GM23338 (cell line): Measurements from ENCODE around the gene TSC22D2. TPM values are rescaled to one million over a fixed set of nuclear protein-coding genes. Genes with fewer than 3 reads are reported as not detected.

Experiments used
- ATAC-seq: fragments of 200-7000 bp; cut with Tn5 transposase; 3 replicates; pipeline ENCODE4 v1.9.1; 2020
- DNase-seq: peaks from one replicate; pipeline ENCODE4 v3.0.0-alpha.2; 2015; ENCODE audit warnings: low spot score
- H2AFZ ChIP-seq: fragments of 200-600 bp; sonication (generic); 2 replicates; pipeline ENCODE4 v1.8.0; 2016; ENCODE audit warnings: antibody characterized with exemption, mild to moderate bottlenecking, moderate library complexity
- H3F3A ChIP-seq: fragments of 200-600 bp; sonication (generic); replicated peaks from 2 replicates; pipeline ENCODE4 v1.8.0; 2017; ENCODE audit warnings: antibody characterized with exemption, mixed run types, low read depth
- H3K27ac ChIP-seq: fragments of 200-600 bp; sonication (generic); 2 replicates; pipeline ENCODE4 v1.6.1; 2016; ENCODE audit warnings: low read depth
- H3K27me3 ChIP-seq: fragments of 200-600 bp; sonication (generic); 2 replicates; pipeline ENCODE4 v1.8.0; 2016; ENCODE audit warnings: mild to moderate bottlenecking, mixed run types, moderate library complexity; ENCODE audit not compliant: insufficient read depth
- H3K36me3 ChIP-seq: fragments of 200-600 bp; sonication (generic); 2 replicates; pipeline ENCODE4 v1.8.0; 2016; ENCODE audit warnings: mild to moderate bottlenecking; ENCODE audit not compliant: insufficient read depth
- H3K4me1 ChIP-seq: fragments of 200-600 bp; sonication (generic); 2 replicates; pipeline ENCODE4 v1.8.0; 2016; ENCODE audit warnings: mild to moderate bottlenecking, moderate library complexity; ENCODE audit not compliant: insufficient read depth
- H3K4me2 ChIP-seq: fragments of 200-600 bp; sonication (generic); 2 replicates; pipeline ENCODE4 v1.7.1; 2017; ENCODE audit warnings: mixed run types
- H3K4me3 ChIP-seq: fragments of 200-600 bp; sonication (generic); 2 replicates; pipeline ENCODE4 v1.6.1; 2016; ENCODE audit warnings: mixed run types
- H3K79me2 ChIP-seq: fragments of 200-600 bp; sonication (generic); replicated peaks from 2 replicates; pipeline ENCODE4 v1.8.0; 2017; ENCODE audit warnings: mild to moderate bottlenecking; ENCODE audit not compliant: insufficient read depth
- H3K9me2 ChIP-seq: fragments of 200-600 bp; sonication (generic); 2 replicates; pipeline ENCODE4 v1.8.0; 2017; ENCODE audit not compliant: insufficient read depth
- H4K20me1 ChIP-seq: fragments of 200-600 bp; sonication (generic); replicated peaks from 2 replicates; pipeline ENCODE4 v1.8.0; 2017; ENCODE audit warnings: mild to moderate bottlenecking; ENCODE audit not compliant: insufficient read depth
- H3K27ac Mint-ChIP-seq: 2 replicates; pipeline ENCODE4 v1.8.0; 2020; ENCODE audit warnings: inconsistent platforms, mild to moderate bottlenecking, moderate library complexity, mixed read lengths
- H3K27me3 Mint-ChIP-seq: 3 replicates; pipeline ENCODE4 v1.8.0; 2022; ENCODE audit warnings: low read depth, mild to moderate bottlenecking, moderate library complexity, mixed read lengths, inconsistent platforms; ENCODE audit not compliant: insufficient read depth, poor library complexity
- H3K36me3 Mint-ChIP-seq: 3 replicates; pipeline ENCODE4 v1.8.0; 2021; ENCODE audit warnings: low read depth, mild to moderate bottlenecking, inconsistent platforms, moderate library complexity, mixed read lengths
- H3K4me1 Mint-ChIP-seq: 3 replicates; pipeline ENCODE4 v1.8.0; 2020; ENCODE audit warnings: mild to moderate bottlenecking, inconsistent platforms, mixed read lengths
- H3K4me3 Mint-ChIP-seq: 3 replicates; pipeline ENCODE4 v1.8.0; 2021; ENCODE audit warnings: moderate library complexity, mild to moderate bottlenecking, inconsistent platforms, mixed read lengths
- H3K9me3 Mint-ChIP-seq: 3 replicates; pipeline ENCODE4 v1.8.0; 2020; ENCODE audit warnings: moderate library complexity, mild to moderate bottlenecking, inconsistent platforms, mixed read lengths
- CREB1 ChIP-seq: fragments of 250-450 bp; sonication (Bioruptor Pico); IDR thresholded peaks from 2 replicates; pipeline ENCODE4 v1.5.0; 2020; ENCODE audit warnings: low read depth, mild to moderate bottlenecking, moderate library complexity
- EZH2 ChIP-seq: fragments of 200-600 bp; sonication (generic); IDR thresholded peaks from one replicate; pipeline ENCODE4 v1.8.0; 2017; ENCODE audit warnings: antibody characterized with exemption, mild to moderate bottlenecking, low read depth; ENCODE audit not compliant: unreplicated experiment
- EZH2phosphoT487 ChIP-seq: fragments of 200-600 bp; sonication (generic); IDR thresholded peaks from one replicate; pipeline ENCODE4 v1.8.1; 2018; ENCODE audit warnings: antibody characterized with exemption; ENCODE audit not compliant: unreplicated experiment
- JUNB ChIP-seq: IDR thresholded peaks from one replicate; pipeline ENCODE4 v1.6.1; 2016; ENCODE audit warnings: antibody characterized with exemption; ENCODE audit not compliant: unreplicated experiment
- NANOG ChIP-seq: IDR thresholded peaks from 2 replicates; pipeline ENCODE4 v1.6.1; 2016; ENCODE audit warnings: antibody characterized with exemption, borderline replicate concordance
- POLR2AphosphoS5 ChIP-seq: IDR thresholded peaks from 2 replicates; pipeline ENCODE4 v1.6.1; 2016; ENCODE audit warnings: antibody characterized with exemption, low read depth
- STAT1 ChIP-seq: IDR thresholded peaks from one replicate; pipeline ENCODE4 v1.6.1; 2016; ENCODE audit warnings: antibody characterized with exemption; ENCODE audit not compliant: unreplicated experiment
- ZNF114 ChIP-seq: fragments of 250-450 bp; sonication (Bioruptor Pico); IDR thresholded peaks from 2 replicates; pipeline ENCODE4 v1.5.0; 2020; ENCODE audit warnings: mild to moderate bottlenecking, moderate library complexity
- ZNF331 ChIP-seq: fragments of 250-450 bp; sonication (Bioruptor Pico); IDR thresholded peaks from 2 replicates; pipeline ENCODE4 v1.5.0; 2020; ENCODE audit warnings: low read depth, mild to moderate bottlenecking, moderate library complexity
- polyA plus RNA-seq: library from polyadenylated mRNA; unstranded; fragments of >200 nt; fragmentation: Nextera tagmentation; extraction: Ambion mirVana; gene quantifications from 2 replicates; pipeline ENCODE4 v1.2.1, GENCODE V29; 2016
- total RNA-seq: library from RNA; depleted of rRNA; stranded (reverse); fragments of >200 nt; shearing (Covaris generic); gene quantifications from 2 replicates; pipeline ENCODE4 v1.2.3, GENCODE V29; 2014
- TF ChIP-seq, protein P1 (sequence below): IDR thresholded peaks from one replicate; pipeline ENCODE4 v1.6.1; 2018; ENCODE audit warnings: antibody characterized with exemption; ENCODE audit not compliant: unreplicated experiment
- TF ChIP-seq, protein P2 (sequence below), 2 experiments: fragments of 200-600 bp in 1 of 2; sonication (generic) in 1 of 2; conservative IDR thresholded peaks; 2 replicates each; pipeline versions ENCODE4 v1.5.1 to v1.6.1; 2016 to 2017; ENCODE audit warnings: antibody characterized with exemption in 2 of 2, low read depth in 2 of 2, mild to moderate bottlenecking in 2 of 2, moderate library complexity in 1 of 2
- TF ChIP-seq, protein P3 (sequence below): IDR thresholded peaks from 2 replicates; pipeline ENCODE4 v1.6.1; 2016; ENCODE audit warnings: antibody characterized with exemption
- TF ChIP-seq, protein P4 (sequence below): fragments of 250-450 bp; sonication (Bioruptor Pico); IDR thresholded peaks from 2 replicates; pipeline ENCODE4 v1.5.0; 2020; ENCODE audit warnings: mild to moderate bottlenecking, moderate library complexity

Gene TSC22D2
- total and polyA plus RNA-seq, 2 experiments from 2014 or later = 18.6 to 34.2 TPM

DNA sequence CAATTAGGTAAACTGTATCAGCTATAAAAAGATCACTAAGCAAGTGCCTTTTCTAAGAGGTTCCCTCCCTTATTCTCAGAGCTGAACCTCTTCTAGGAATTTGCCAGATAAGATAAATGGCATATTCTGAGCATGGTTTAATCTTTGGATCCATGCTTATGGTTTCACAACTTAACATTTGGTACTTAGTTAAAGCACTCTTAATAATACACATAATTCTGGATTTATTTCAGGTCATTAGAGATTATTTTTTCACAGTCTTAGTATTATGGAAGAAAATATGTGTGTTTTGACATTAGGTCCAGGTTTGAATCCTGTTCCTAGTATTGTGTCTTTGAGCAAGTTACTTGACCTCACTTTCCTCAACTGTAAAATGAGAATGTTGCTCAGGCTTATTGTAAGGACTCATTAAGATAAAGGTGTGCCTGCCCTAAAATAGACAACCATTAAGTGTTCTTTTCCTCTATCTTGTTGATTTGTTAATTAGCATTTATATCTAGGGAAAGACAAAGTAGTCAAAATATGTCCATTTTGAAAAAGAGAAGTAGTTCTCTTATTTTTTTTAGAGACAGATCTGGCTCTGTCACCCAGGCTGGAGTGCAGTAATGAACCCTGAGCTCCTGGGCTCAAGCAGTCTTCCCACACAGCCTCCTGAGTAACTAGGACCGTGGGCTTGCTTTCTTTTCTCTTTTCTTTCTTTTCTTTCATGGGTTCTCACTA lies 43.4 kb downstream of the TSC22D2 start:
- Histone ChIP-seq H3K4me1 (peaks cover 22% of the 10 kb centered on the region; the same call in 1 of the 2 replicates), H4K20me1 (peaks cover 5% of the 10 kb centered on the region), H2AFZ (no peak overlapping the region), H3K79me2 (peaks cover 38% of the 10 kb centered on the region), H3K27me3 (no peaks in the 10 kb centered on the region), H3K4me3 (no peak overlapping the region), H3K4me2 (no peak overlapping the region), H3F3A (no peaks in the 10 kb centered on the region), H3K9me2 (no peaks in the 10 kb centered on the region), H3K36me3 (no peaks in the 10 kb centered on the region), H3K27ac (0 out of 2 replicates have a peak overlapping the region, but pooled peaks have one; percentile 32)
- no peak for TF ChIP-seq JUNB
- no peak for TF ChIP-seq ZNF331
- TF ChIP-seq EZH2 = no peak
- no peak for TF ChIP-seq POLR2AphosphoS5
- TF ChIP-seq ZNF114 (CRISPR knock-in tag) = no peak
- no peak for TF ChIP-seq STAT1
- TF ChIP-seq, protein P1, sequence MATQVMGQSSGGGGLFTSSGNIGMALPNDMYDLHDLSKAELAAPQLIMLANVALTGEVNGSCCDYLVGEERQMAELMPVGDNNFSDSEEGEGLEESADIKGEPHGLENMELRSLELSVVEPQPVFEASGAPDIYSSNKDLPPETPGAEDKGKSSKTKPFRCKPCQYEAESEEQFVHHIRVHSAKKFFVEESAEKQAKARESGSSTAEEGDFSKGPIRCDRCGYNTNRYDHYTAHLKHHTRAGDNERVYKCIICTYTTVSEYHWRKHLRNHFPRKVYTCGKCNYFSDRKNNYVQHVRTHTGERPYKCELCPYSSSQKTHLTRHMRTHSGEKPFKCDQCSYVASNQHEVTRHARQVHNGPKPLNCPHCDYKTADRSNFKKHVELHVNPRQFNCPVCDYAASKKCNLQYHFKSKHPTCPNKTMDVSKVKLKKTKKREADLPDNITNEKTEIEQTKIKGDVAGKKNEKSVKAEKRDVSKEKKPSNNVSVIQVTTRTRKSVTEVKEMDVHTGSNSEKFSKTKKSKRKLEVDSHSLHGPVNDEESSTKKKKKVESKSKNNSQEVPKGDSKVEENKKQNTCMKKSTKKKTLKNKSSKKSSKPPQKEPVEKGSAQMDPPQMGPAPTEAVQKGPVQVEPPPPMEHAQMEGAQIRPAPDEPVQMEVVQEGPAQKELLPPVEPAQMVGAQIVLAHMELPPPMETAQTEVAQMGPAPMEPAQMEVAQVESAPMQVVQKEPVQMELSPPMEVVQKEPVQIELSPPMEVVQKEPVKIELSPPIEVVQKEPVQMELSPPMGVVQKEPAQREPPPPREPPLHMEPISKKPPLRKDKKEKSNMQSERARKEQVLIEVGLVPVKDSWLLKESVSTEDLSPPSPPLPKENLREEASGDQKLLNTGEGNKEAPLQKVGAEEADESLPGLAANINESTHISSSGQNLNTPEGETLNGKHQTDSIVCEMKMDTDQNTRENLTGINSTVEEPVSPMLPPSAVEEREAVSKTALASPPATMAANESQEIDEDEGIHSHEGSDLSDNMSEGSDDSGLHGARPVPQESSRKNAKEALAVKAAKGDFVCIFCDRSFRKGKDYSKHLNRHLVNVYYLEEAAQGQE = no peak
- no peak for TF ChIP-seq NANOG
- TF ChIP-seq, protein P2, sequence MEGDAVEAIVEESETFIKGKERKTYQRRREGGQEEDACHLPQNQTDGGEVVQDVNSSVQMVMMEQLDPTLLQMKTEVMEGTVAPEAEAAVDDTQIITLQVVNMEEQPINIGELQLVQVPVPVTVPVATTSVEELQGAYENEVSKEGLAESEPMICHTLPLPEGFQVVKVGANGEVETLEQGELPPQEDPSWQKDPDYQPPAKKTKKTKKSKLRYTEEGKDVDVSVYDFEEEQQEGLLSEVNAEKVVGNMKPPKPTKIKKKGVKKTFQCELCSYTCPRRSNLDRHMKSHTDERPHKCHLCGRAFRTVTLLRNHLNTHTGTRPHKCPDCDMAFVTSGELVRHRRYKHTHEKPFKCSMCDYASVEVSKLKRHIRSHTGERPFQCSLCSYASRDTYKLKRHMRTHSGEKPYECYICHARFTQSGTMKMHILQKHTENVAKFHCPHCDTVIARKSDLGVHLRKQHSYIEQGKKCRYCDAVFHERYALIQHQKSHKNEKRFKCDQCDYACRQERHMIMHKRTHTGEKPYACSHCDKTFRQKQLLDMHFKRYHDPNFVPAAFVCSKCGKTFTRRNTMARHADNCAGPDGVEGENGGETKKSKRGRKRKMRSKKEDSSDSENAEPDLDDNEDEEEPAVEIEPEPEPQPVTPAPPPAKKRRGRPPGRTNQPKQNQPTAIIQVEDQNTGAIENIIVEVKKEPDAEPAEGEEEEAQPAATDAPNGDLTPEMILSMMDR (conservative IDR thresholded peaks at IDR 0.05; ENCODE audit: low read depth in 2 of 2) = no peak
- TF ChIP-seq, protein P3, sequence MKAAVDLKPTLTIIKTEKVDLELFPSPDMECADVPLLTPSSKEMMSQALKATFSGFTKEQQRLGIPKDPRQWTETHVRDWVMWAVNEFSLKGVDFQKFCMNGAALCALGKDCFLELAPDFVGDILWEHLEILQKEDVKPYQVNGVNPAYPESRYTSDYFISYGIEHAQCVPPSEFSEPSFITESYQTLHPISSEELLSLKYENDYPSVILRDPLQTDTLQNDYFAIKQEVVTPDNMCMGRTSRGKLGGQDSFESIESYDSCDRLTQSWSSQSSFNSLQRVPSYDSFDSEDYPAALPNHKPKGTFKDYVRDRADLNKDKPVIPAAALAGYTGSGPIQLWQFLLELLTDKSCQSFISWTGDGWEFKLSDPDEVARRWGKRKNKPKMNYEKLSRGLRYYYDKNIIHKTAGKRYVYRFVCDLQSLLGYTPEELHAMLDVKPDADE = no peak
- no peak for TF ChIP-seq CREB1
- TF ChIP-seq, protein P4, sequence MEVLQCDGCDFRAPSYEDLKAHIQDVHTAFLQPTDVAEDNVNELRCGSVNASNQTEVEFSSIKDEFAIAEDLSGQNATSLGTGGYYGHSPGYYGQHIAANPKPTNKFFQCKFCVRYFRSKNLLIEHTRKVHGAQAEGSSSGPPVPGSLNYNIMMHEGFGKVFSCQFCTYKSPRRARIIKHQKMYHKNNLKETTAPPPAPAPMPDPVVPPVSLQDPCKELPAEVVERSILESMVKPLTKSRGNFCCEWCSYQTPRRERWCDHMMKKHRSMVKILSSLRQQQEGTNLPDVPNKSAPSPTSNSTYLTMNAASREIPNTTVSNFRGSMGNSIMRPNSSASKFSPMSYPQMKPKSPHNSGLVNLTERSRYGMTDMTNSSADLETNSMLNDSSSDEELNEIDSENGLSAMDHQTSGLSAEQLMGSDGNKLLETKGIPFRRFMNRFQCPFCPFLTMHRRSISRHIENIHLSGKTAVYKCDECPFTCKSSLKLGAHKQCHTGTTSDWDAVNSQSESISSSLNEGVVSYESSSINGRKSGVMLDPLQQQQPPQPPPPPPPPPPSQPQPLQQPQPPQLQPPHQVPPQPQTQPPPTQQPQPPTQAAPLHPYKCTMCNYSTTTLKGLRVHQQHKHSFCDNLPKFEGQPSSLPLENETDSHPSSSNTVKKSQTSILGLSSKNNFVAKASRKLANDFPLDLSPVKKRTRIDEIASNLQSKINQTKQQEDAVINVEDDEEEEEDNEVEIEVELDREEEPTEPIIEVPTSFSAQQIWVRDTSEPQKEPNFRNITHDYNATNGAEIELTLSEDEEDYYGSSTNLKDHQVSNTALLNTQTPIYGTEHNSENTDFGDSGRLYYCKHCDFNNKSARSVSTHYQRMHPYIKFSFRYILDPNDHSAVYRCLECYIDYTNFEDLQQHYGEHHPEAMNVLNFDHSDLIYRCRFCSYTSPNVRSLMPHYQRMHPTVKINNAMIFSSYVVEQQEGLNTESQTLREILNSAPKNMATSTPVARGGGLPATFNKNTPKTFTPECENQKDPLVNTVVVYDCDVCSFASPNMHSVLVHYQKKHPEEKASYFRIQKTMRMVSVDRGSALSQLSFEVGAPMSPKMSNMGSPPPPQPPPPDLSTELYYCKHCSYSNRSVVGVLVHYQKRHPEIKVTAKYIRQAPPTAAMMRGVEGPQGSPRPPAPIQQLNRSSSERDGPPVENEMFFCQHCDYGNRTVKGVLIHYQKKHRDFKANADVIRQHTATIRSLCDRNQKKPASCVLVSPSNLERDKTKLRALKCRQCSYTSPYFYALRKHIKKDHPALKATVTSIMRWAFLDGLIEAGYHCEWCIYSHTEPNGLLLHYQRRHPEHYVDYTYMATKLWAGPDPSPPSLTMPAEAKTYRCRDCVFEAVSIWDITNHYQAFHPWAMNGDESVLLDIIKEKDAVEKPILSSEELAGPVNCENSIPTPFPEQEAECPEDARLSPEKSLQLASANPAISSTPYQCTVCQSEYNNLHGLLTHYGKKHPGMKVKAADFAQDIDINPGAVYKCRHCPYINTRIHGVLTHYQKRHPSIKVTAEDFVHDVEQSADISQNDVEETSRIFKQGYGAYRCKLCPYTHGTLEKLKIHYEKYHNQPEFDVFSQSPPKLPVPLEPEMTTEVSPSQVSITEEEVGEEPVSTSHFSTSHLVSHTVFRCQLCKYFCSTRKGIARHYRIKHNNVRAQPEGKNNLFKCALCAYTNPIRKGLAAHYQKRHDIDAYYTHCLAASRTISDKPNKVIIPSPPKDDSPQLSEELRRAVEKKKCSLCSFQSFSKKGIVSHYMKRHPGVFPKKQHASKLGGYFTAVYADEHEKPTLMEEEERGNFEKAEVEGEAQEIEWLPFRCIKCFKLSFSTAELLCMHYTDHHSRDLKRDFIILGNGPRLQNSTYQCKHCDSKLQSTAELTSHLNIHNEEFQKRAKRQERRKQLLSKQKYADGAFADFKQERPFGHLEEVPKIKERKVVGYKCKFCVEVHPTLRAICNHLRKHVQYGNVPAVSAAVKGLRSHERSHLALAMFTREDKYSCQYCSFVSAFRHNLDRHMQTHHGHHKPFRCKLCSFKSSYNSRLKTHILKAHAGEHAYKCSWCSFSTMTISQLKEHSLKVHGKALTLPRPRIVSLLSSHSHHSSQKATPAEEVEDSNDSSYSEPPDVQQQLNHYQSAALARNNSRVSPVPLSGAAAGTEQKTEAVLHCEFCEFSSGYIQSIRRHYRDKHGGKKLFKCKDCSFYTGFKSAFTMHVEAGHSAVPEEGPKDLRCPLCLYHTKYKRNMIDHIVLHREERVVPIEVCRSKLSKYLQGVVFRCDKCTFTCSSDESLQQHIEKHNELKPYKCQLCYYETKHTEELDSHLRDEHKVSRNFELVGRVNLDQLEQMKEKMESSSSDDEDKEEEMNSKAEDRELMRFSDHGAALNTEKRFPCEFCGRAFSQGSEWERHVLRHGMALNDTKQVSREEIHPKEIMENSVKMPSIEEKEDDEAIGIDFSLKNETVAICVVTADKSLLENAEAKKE (CRISPR knock-in tag) = no peak
- no peak for TF ChIP-seq EZH2phosphoT487
- H3K4me3 Mint-ChIP-seq = no peak overlapping the region
- no peaks in the 10 kb centered on the region for H3K9me3 Mint-ChIP-seq
- no peak overlapping the region for H3K27ac Mint-ChIP-seq
- H3K36me3 Mint-ChIP-seq = no peaks in the 10 kb centered on the region
- ATAC-seq (peak; percentile 41; the same call in 2 of the 3 replicates), DNase-seq (no peak)
- H3K27me3 Mint-ChIP-seq = no peaks in the 10 kb centered on the region
- peaks cover 25% of the 10 kb centered on the region for H3K4me1 Mint-ChIP-seq
